IPS DF 19.7 (cell line): ENCODE results near the gene FBXO41.
"Not testable (repeated sequence)": the region's sequence is repeated elsewhere in the genome, so short reads cannot be mapped to it uniquely, and the experiment has no call there.

Experiments
- DNase-seq: peaks from one replicate; pipeline ENCODE4 v3.0.0-alpha.2; 2013; ENCODE audit warnings: low read depth, low spot score

FBXO41 gene

GRCh38 chr2:73262691-73263429, 21.4 kb downstream of the FBXO41 start:
- DNase-seq = not testable (repeated sequence)

DNA sequence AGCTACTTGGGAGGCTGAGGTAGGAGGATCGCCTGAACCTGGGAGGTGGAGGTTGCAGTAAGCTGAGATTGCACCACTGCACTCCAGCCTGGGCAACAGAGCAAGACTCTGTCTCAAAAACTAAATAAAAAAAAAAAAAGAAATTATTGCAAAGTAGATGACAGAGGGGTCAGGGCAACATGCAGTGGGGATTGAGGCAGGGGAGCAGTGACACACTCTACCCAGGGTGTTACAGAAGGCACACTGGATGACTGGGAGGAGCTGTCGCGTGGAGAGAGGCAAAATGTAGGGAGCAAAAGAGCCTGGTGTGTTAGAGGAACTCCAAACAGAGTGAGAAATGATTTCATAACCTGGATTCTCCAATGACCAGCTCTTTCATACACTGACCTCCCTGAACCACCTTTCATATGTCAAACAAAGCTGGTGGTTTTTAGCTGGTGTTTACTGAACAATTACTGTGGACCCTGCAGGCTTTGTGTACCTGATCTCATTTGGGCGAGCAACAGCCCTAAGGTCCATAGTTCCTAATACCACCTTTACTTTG, 22.1 kb downstream of the FBXO41 start:
- no peak for DNase-seq

- DNase-seq = no peak
Measured at GRCh38 chr2:73260338-73260984, 23.8 kb downstream of the FBXO41 start.

DNA sequence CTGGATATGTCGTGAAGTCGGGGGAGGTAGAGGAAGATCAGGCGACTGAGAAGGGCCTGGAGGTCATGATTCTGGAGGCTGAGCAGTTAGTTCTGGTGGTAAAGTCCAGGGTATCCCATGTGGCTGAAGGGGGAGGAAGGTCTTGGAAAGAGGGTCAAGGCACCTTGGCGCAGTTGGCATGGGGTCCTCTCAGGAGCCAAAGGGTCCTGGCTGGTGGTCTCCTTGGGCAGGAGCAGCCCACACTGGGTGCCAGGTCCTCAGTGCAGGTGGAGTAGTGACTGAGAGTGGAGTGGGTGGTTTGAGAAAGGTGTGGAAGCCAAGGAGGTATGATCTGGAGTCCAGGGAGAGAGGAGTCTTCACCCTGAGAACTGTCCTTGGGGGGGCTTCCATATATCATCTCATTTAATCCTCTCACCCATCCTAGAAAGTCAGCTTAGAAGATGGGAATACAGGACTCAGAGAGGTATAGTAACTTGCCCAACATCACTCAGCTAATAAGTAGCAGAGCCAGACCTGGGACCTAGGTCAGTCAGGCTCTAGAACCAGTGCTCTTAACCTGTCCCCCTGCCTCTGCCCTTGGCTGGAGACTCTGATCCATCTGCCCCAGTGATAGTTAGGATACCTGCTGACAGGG, 24.5 kb downstream of the FBXO41 start:
- DNase-seq = no peak

DNA sequence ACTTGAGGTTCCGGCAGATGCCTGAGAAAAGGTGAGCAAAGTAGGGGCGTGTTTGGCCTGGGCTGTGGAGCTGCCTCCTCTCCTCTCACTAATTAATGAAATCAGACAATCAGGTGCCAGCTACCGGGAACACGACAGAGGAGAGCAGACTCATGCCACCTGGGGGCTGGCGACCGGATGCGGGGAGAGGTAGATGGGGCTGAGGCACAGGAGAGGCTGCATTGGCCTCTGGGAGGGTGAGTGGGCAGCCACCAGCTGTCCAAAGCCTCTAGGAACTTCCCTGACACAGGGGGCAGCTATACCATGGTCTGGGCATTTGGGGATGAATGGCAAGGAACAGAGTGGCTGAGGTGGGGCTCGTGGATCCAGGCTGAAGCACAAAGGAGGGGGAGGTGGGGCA, 25.0 kb downstream of the FBXO41 start:
- no peak for DNase-seq

GRCh38 chr2:73258913-73259215, 25.4 kb downstream of the FBXO41 start:
- no peak for DNase-seq

DNA sequence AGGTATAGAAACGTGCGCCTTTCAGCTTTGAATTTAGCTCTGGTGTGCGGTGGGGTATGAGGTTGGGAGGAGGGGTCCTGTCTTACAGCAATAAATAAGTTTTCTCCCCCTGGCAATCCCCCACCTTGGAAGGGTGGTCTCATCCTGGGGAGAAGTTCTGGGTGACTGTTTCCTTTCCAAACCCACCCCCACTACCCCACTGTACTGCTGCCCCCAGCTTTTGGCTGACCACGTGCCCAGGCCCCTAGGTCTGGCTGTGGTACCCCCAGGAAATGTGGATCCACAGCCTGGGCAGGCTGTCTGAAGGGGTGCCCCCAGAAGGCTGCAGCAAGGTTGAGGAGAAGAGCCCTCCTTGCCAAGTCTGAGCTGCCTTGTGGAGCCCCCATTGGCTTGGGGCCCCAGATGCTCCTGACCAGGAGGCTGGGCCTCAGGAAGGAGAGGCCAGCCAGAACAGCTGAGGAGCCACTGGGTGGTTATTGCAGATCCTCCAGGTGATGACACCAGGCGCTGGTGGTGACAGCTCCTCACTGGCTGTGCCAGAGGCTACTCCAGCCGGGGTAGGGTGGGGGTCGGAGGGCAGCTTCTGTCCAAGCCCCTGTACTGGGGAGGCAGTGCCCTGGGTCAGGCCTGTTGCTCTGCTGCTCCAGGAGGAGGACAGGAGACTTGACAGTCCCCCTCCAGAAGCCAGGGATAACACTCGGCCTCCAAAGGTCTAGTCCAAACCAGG, 25.9 kb downstream of the FBXO41 start:
- no peak for DNase-seq

DNA sequence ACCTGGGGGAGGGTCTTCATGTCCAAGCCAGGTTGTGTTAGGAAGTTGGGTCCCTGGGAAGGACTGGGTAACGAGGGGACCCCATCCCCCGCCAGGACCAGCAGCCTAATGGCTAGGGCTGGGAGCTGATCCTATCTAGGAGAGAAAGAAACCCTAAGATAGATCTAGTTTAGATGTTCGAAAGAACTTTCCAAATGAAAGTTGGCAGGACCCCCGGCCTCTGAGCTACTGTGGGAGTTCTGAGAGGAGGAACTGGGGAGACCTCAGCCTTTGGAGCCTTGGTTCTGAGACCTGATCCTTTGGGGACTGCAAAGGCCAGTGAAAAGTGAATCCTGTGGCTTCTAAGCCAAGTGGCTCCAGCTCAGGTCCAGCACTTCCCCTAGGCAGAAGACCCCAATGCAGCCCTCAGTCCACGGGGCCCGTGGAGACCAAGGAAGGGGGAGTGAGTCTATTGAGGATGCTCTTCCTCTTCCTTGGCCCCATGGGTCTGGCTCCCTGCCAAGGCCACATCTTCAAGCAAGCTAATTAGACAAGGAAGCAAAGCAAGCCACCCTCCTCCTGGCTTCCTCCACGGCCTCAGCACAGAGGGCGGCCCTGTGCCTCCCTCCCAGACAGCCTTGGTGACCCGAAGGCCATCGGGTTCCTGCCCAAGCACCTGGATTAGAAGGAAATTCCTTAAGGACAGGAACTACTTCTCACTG, 26.7 kb downstream of the FBXO41 start:
- DNase-seq = no peak

GRCh38 chr2:73257021-73257420, 27.3 kb downstream of the FBXO41 start:
- DNase-seq = no peak

GRCh38 chr2:73256618-73256922, 27.7 kb downstream of the FBXO41 start:
- DNase-seq = no peak

- no peak for DNase-seq
Measured at GRCh38 chr2:73255907-73256617, 28.2 kb downstream of the FBXO41 start.

- no peak for DNase-seq
Measured at GRCh38 chr2:73255007-73255644, 29.2 kb downstream of the FBXO41 start.

DNA sequence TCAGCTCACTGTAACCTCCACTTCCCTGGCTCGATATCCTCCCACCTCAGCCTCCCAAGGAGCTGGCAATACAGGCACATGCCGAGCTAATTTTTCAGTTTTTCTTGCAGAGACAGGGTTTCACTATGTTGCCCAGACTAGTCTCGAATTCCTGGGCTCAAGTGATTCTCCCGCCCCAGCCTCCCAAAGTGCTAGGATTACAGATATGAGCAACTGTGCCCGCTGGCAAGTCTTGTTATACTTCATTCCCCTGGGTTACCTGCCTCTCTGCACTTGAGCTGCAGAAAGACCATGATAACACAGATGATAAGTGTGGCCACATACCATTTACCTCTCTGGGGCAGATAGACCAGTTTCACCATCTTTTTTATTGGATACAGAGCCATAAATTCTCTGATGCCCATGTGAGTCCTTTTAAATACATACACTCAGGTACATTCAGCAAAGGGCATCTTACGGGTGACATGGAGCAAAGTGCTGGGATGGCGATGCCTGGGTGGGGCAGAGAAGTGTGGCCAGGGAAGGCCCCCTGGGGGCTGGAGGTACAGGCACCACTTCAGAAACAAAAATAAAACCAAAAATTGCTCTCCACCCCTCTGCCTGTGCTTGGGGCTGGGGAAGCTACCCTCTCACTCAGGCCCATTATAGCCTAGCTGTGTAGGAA, 29.8 kb downstream of the FBXO41 start:
- DNase-seq = no peak

GRCh38 chr2:73253901-73254300, 30.4 kb downstream of the FBXO41 start:
- DNase-seq = no peak

- DNase-seq = no peak
Measured at GRCh38 chr2:73253400-73253799, 30.9 kb downstream of the FBXO41 start.

DNA sequence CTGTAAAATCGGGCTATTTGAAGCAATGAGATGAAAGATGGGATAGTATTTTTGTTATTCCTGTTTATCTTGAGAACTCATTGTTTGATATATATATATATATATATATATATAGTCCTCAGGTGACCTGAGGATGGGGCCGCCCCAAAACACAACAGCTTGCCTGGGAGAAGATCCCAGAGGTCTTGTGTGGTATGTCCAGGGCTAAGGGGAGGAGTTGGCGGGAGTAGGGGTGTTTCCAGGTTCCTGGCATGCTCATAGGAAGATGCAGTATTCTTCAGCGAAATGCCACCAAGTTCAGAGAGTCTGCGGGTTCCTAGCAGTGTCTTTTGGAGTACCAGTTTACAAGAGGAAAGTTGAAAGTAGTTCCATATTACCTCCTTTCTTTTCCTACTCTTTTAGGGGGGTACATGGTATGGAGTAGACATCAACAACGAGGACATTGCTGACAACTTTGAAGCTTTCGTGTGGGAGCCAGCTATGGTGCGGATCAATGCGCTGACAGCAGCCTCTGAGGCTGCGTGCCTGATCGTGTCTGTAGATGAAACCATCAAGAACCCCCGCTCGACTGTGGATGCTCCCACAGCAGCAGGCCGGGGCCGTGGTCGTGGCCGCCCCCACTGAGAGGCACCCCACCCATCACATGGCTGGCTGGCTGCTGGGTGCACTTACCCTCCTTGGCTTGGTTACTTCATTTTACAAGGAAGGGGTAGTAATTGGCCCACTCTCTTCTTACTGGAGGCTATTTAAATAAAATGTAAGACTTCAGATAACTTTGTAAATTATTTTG, 31.8 kb downstream of the FBXO41 start:
- DNase-seq = no peak

DNA sequence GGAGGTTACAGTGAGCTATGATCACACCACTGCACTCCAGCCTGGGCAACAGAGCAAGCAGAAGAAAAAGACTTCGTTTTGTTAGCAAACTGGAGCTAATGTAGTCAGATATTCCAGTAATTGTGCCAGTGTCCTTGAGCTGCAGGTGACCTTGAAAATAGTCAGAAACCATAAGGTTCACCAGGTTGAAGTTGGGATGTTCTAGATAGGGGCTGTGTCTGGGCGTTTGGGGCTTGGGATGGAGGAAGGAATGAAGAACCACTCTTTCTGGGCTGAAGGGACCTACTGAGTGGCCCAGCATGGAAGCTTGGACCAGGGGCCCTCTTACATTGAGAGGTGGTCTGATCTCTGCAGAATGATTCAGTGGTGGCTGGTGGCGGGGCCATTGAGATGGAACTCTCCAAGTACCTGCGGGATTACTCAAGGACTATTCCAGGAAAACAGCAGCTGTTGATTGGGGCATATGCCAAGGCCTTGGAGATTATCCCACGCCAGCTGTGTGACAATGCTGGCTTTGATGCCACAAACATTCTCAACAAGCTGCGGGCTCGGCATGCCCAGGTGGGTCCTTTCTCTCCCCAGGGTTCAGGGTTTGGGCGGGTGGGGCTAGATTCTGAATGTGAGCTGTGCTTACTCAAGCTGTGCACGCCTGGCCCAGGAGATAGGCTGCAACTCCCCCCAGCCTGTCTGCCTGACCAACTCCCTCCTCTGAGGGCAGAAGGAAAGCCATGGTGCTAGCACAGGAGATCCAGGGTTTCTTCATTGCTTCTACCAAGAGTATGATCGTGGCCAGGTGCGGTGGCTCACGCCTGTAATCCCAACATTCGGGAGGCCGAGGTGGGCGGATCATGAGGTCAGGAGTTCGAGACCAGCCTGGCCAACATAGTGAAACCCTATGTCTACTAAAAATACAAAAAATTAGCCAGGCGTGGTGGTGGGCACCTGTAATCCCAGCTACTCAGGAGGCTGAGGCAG, 33.1 kb downstream of the FBXO41 start:
- DNase-seq = no peak

DNA sequence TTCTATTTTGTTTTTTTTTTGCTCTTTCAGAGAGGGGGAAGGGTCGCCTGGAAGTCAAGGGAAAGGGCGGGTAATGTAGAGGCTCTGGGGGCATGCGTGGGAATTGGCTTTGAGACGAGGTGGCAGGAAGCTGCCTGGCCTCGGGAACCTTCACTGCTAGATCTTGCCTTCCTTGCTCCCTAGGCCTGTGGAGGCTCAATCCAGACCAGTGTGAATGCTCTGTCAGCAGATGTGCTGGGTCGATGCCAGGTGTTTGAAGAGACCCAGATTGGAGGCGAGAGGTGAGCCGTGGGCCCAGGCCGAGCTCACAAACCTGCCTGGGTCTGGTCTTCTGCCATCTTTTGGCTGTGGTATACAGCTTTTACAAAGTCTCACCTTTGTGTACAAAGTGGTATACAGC, 34.6 kb downstream of the FBXO41 start:
- no peak for DNase-seq
